ENCODE measurements around the gene SGMS2.

The SGMS2 gene

GRCh38 chr4:107891299-107891698 lies 66.6 kb downstream of the SGMS2 start:
- no peak overlapping the region for H3K27ac ChIP-seq
- no peak for TF ChIP-seq CTCF (IDR thresholded peaks at IDR 0.05)
- no peak for TF ChIP-seq ZFX (IDR thresholded peaks at IDR 0.05; ENCODE audit: borderline replicate concordance)

- TF ChIP-seq CTCF (IDR thresholded peaks at IDR 0.05) (no peak), ZFX (IDR thresholded peaks at IDR 0.05; ENCODE audit: borderline replicate concordance) (no peak)
- H3K27ac ChIP-seq: no peak overlapping the region
Observed at GRCh38 chr4:107893171-107894137, 68.7 kb downstream of the SGMS2 start.

- TF ChIP-seq ZFX (IDR thresholded peaks at IDR 0.05; ENCODE audit: borderline replicate concordance) (no peak), CTCF (IDR thresholded peaks at IDR 0.05) (no peak)
- no peak overlapping the region for H3K27ac ChIP-seq
Observed at GRCh38 chr4:107894138-107894603, 69.4 kb downstream of the SGMS2 start.

GRCh38 chr4:107896158-107896645 lies 71.5 kb downstream of the SGMS2 start:
- H3K27ac ChIP-seq: no peak overlapping the region

GRCh38 chr4:107896646-107897045 lies 71.9 kb downstream of the SGMS2 start:
- no peak for TF ChIP-seq ZFX (IDR thresholded peaks at IDR 0.05; ENCODE audit: borderline replicate concordance)
- no peak for TF ChIP-seq CTCF (IDR thresholded peaks at IDR 0.05)
- no peak overlapping the region for H3K27ac ChIP-seq

More at GRCh38 chr4:107896158-107896645, 71.5 kb downstream of the SGMS2 start:
- TF ChIP-seq ZFX (IDR thresholded peaks at IDR 0.05; ENCODE audit: borderline replicate concordance) (no peak), CTCF (IDR thresholded peaks at IDR 0.05) (no peak)

GRCh38 chr4:107897823-107898222 lies 73.1 kb downstream of the SGMS2 start:
- H3K27ac ChIP-seq: no peak overlapping the region
- TF ChIP-seq ZFX (IDR thresholded peaks at IDR 0.05; ENCODE audit: borderline replicate concordance) (no peak), CTCF (IDR thresholded peaks at IDR 0.05) (no peak)

GRCh38 chr4:107900067-107900466 lies 75.3 kb downstream of the SGMS2 start:
- no peak for TF ChIP-seq CTCF (IDR thresholded peaks at IDR 0.05)
- no peak for TF ChIP-seq ZFX (IDR thresholded peaks at IDR 0.05; ENCODE audit: borderline replicate concordance)
- H3K27ac ChIP-seq: no peak overlapping the region
